GM19193 (cell line): Measurements from ENCODE around the gene QRICH1.

ENCODE experiments used
- POLR2A ChIP-seq: IDR thresholded peaks from 4 replicates; pipeline ENCODE4 v1.6.1; 2011; ENCODE audit not compliant: insufficient read depth, insufficient read length; ENCODE audit errors: extremely low read depth

QRICH1 gene

GRCh38 chr3:49019941-49020329 is 73.9 kb downstream of the QRICH1 start:
- no peak for TF ChIP-seq POLR2A

- TF ChIP-seq POLR2A: no peak
These were observed 75.2 kb downstream of the QRICH1 start for GRCh38 chr3:49018707-49019006.

GRCh38 chr3:49017971-49018706 is 75.7 kb downstream of the QRICH1 start, which contains the start of gene DALRD3:
Gene DALRD3 (minus strand): TSS chr3:49018580. CDS start chr3:49018564, 16 bp downstream.
- TF ChIP-seq POLR2A: peak; percentile 66

GRCh38 chr3:49017229-49017970 is 76.5 kb downstream of the QRICH1 start:
- TF ChIP-seq POLR2A: no peak

- TF ChIP-seq POLR2A: no peak
These were observed 77.2 kb downstream of the QRICH1 start for GRCh38 chr3:49016414-49017228.

GRCh38 chr3:49015765-49016164 is 78.1 kb downstream of the QRICH1 start:
- no peak for TF ChIP-seq POLR2A

- no peak for TF ChIP-seq POLR2A
These were observed 78.8 kb downstream of the QRICH1 start for GRCh38 chr3:49015072-49015471.

GRCh38 chr3:49013738-49014660 is 79.9 kb downstream of the QRICH1 start:
- TF ChIP-seq POLR2A: no peak

GRCh38 chr3:49013113-49013737 is 80.6 kb downstream of the QRICH1 start:
- no peak for TF ChIP-seq POLR2A

GRCh38 chr3:49012441-49013017 is 81.3 kb downstream of the QRICH1 start:
- TF ChIP-seq POLR2A: no peak

GRCh38 chr3:49009396-49009795 is 84.5 kb downstream of the QRICH1 start:
- no peak for TF ChIP-seq POLR2A

GRCh38 chr3:49007771-49008528 is 85.9 kb downstream of the QRICH1 start:
- no peak for TF ChIP-seq POLR2A
